ENCODE measurements around the gene C18orf32. TPM values are rescaled to one million over a fixed set of nuclear protein-coding genes. Genes with fewer than 3 reads are reported as not detected.
A peak's percentile ranks its signal among the peaks of the same experiment; 100 is the strongest.

The C18orf32 gene
- polyA plus RNA-seq, 2 of the 4 experiments (the other 2 are of a cell fraction): 12.7 to 59.1 TPM

DNA sequence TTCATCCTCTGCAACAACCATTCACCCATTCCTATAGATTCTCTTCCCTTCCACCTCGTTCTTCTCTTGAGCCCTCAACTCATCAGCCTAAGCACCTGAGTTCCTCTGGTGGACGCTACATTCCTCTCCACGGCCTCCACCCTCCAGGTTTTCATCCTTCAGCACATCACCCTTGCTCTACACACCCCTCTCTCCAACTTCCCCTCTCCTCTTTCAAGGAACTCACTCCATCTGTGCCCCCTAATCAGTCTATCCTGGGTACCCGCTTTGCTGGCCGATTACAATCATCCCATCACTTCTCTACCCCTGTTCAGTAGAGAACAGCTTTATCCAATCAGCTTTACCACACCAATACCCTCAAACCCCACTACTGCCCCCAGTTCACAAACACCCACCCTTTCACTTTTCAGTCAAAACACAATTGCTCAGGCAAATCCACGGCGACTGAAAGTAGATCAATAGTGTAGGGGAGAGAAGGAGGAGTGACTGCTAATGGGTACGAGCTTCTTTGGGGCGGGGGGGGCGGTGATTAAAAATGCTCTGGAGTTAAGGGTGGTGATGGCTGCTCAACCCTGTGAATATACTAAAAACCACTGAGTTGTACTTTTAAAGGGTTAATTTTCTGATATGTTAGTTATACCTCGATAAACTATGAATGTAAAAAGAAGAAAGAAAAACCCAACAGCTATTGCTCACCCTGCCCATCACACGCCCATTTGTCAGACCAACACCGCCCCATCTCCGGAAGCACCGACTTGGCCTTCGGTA is 27.4 kb downstream of the C18orf32 start:
- 31% methylated on average over 15 of the region's 16 CpGs for WGBS (ENCODE audit: missing lambda C conversion rate)
- Histone ChIP-seq H3K9me3 (no peaks in the 10 kb centered on the region), H3K4me3 (peak overlapping the region; percentile 97), H3K4me2 (peak overlapping the region; percentile 86), H3K27ac (peak overlapping the region; percentile 84 to 94), H3K4me1 (peaks cover 11% of the 10 kb centered on the region; the same call in 2 of the 3 replicates)
- TF ChIP-seq GATA3 (IDR thresholded peaks at IDR 0.05; ENCODE audit: borderline replicate concordance): no peak
- no peak for TF ChIP-seq HDAC2 (IDR thresholded peaks at IDR 0.05)
- TF ChIP-seq, protein P1, sequence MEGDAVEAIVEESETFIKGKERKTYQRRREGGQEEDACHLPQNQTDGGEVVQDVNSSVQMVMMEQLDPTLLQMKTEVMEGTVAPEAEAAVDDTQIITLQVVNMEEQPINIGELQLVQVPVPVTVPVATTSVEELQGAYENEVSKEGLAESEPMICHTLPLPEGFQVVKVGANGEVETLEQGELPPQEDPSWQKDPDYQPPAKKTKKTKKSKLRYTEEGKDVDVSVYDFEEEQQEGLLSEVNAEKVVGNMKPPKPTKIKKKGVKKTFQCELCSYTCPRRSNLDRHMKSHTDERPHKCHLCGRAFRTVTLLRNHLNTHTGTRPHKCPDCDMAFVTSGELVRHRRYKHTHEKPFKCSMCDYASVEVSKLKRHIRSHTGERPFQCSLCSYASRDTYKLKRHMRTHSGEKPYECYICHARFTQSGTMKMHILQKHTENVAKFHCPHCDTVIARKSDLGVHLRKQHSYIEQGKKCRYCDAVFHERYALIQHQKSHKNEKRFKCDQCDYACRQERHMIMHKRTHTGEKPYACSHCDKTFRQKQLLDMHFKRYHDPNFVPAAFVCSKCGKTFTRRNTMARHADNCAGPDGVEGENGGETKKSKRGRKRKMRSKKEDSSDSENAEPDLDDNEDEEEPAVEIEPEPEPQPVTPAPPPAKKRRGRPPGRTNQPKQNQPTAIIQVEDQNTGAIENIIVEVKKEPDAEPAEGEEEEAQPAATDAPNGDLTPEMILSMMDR (IDR thresholded peaks at IDR 0.05): no peak
- TF ChIP-seq RAD21 (conservative IDR thresholded peaks at IDR 0.05 in 1 of 2, IDR thresholded peaks at IDR 0.05 in 1 of 2): no peak
- no peak for TF ChIP-seq SMC3 (IDR thresholded peaks at IDR 0.05)
- TF ChIP-seq CBX2 (IDR thresholded peaks at IDR 0.05; ENCODE audit: borderline replicate concordance, low read depth): no peak
- TF ChIP-seq POLR2A (IDR thresholded peaks at IDR 0.05; ENCODE audit: low read length): no peak
- no peak for TF ChIP-seq HOXB5 (CRISPR knock-in tag; IDR thresholded peaks at IDR 0.05)
- TF ChIP-seq JUN (IDR thresholded peaks at IDR 0.05): no peak
- TF ChIP-seq, protein P2, sequence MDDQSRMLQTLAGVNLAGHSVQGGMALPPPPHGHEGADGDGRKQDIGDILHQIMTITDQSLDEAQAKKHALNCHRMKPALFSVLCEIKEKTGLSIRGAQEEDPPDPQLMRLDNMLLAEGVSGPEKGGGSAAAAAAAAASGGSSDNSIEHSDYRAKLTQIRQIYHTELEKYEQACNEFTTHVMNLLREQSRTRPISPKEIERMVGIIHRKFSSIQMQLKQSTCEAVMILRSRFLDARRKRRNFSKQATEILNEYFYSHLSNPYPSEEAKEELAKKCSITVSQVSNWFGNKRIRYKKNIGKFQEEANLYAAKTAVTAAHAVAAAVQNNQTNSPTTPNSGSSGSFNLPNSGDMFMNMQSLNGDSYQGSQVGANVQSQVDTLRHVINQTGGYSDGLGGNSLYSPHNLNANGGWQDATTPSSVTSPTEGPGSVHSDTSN (IDR thresholded peaks at IDR 0.05): no peak
- TF ChIP-seq ZNF302 (CRISPR knock-in tag; IDR thresholded peaks at IDR 0.05): no peak
- no peak for TF ChIP-seq FOXS1 (CRISPR knock-in tag; IDR thresholded peaks at IDR 0.05)
- TF ChIP-seq, protein P3, sequence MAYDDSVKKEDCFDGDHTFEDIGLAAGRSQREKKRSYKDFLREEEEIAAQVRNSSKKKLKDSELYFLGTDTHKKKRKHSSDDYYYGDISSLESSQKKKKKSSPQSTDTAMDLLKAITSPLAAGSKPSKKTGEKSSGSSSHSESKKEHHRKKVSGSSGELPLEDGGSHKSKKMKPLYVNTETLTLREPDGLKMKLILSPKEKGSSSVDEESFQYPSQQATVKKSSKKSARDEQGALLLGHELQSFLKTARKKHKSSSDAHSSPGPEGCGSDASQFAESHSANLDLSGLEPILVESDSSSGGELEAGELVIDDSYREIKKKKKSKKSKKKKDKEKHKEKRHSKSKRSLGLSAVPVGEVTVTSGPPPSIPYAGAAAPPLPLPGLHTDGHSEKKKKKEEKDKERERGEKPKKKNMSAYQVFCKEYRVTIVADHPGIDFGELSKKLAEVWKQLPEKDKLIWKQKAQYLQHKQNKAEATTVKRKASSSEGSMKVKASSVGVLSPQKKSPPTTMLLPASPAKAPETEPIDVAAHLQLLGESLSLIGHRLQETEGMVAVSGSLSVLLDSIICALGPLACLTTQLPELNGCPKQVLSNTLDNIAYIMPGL (CRISPR knock-in tag; IDR thresholded peaks at IDR 0.05; ENCODE audit: borderline replicate concordance): no peak
- TF ChIP-seq, protein P4, sequence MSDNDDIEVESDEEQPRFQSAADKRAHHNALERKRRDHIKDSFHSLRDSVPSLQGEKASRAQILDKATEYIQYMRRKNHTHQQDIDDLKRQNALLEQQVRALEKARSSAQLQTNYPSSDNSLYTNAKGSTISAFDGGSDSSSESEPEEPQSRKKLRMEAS (IDR thresholded peaks at IDR 0.05): no peak
- no peak for TF ChIP-seq EHF (CRISPR knock-in tag; IDR thresholded peaks at IDR 0.05)
- no peak for TF ChIP-seq EHMT2 (IDR thresholded peaks at IDR 0.05; ENCODE audit: low read depth)
- no peak for TF ChIP-seq SREBF2 (IDR thresholded peaks at IDR 0.05)
- no peak for TF ChIP-seq NPAS2 (CRISPR knock-in tag; IDR thresholded peaks at IDR 0.05; ENCODE audit: borderline replicate concordance)
- no peak for TF ChIP-seq MAFK (IDR thresholded peaks at IDR 0.05; ENCODE audit: partially characterized antibody)
- peak in 1 of 2 experiments; percentile 26 for DNase-seq (ENCODE audit: low read depth in 1 of 2, low spot score in 1 of 2)
- ChIA-PET CTCF (interaction anchor here (0.6 to 1.6 kb wide), 4 partner anchors 10 to 680 kb away, joined by 3 to 4 read pairs (median 4); no protein-coding TSS in a partner anchor), POLR2A (interaction anchor here (0.6 kb wide), 1 partner anchor 32 kb away, joined by 4 read pairs; no protein-coding TSS in a partner anchor)
- ATAC-seq: peak; percentile 61 to 69; a peak in 5 of 6 replicates
- FAIRE-seq: no peak

DNA sequence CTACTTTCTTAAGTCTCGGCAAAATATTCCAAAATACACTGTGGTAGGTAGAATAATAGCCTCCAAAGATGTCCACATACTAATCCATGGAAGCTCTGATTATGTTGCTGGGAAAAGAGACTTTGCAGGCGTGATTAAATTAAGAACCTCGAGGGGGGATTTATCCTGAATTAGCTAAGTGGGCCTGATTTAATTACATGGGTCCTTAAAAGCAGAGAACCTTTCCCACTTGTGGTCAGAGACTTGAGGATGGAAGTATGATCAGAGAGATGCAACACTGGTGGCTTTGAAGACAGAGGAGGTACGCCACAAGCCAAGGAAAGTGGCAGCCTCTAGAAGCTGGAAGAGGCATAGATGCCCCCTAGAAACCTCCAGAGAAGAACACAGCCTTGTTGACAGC is 29.4 kb downstream of the C18orf32 start:
- DNase-seq (ENCODE audit: low read depth in 1 of 2, low spot score in 1 of 2): no peak
- H3K27ac ChIP-seq: no peak overlapping the region
- ATAC-seq: no peak
- no peak for FAIRE-seq
- H3K4me1 ChIP-seq: peaks cover 11% of the 10 kb centered on the region; the same call in 2 of the 3 replicates
- no peaks in the 10 kb centered on the region for H3K9me3 ChIP-seq
- no peak overlapping the region for H3K4me2 ChIP-seq
- CTCF ChIA-PET: interaction anchor here (0.6 to 1.9 kb wide), 3 partner anchors 9 to 1337 kb away, joined by 3 to 5 read pairs (median 4); no protein-coding TSS in a partner anchor
- POLR2A ChIA-PET: no interaction called here
- TF ChIP-seq RAD21 (conservative IDR thresholded peaks at IDR 0.05 in 1 of 2, IDR thresholded peaks at IDR 0.05 in 1 of 2) (no peak), NR3C1 (IDR thresholded peaks at IDR 0.05) (no peak), HDAC2 (IDR thresholded peaks at IDR 0.05) (no peak), SREBF2 (IDR thresholded peaks at IDR 0.05) (no peak), POLR2A (IDR thresholded peaks at IDR 0.05; ENCODE audit: low read length) (no peak), ESRRA (IDR thresholded peaks at IDR 0.05; ENCODE audit: borderline replicate concordance, low read length) (no peak), JUN (IDR thresholded peaks at IDR 0.05) (no peak), FOSB (CRISPR knock-in tag; IDR thresholded peaks at IDR 0.05) (no peak), CHD4 (IDR thresholded peaks at IDR 0.05; ENCODE audit: borderline replicate concordance) (no peak)
- TF ChIP-seq, protein P3 (CRISPR knock-in tag; IDR thresholded peaks at IDR 0.05; ENCODE audit: borderline replicate concordance): no peak
- TF ChIP-seq, protein P5, sequence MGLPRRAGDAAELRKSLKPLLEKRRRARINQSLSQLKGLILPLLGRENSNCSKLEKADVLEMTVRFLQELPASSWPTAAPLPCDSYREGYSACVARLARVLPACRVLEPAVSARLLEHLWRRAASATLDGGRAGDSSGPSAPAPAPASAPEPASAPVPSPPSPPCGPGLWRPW (IDR thresholded peaks at IDR 0.05): no peak
- TF ChIP-seq, protein P4 (IDR thresholded peaks at IDR 0.05): no peak
- TF ChIP-seq, protein P6, sequence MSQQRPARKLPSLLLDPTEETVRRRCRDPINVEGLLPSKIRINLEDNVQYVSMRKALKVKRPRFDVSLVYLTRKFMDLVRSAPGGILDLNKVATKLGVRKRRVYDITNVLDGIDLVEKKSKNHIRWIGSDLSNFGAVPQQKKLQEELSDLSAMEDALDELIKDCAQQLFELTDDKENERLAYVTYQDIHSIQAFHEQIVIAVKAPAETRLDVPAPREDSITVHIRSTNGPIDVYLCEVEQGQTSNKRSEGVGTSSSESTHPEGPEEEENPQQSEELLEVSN (IDR thresholded peaks at IDR 0.05; ENCODE audit: borderline replicate concordance, low read depth): no peak
- 92% methylated on average over 4 of the region's 4 CpGs for WGBS (ENCODE audit: missing lambda C conversion rate)
- no peak overlapping the region for H3K4me3 ChIP-seq

All from A549 (cell line).